ENCODE results near the gene GMDS. TPM values are rescaled to one million over a fixed set of nuclear protein-coding genes. Genes with fewer than 3 reads are reported as not detected.

The GMDS gene
- total and polyA plus RNA-seq, 2 donors (not counting 1 experiment from before 2014, with no cell fraction given) = 11.5 to 16.4 TPM

DNA sequence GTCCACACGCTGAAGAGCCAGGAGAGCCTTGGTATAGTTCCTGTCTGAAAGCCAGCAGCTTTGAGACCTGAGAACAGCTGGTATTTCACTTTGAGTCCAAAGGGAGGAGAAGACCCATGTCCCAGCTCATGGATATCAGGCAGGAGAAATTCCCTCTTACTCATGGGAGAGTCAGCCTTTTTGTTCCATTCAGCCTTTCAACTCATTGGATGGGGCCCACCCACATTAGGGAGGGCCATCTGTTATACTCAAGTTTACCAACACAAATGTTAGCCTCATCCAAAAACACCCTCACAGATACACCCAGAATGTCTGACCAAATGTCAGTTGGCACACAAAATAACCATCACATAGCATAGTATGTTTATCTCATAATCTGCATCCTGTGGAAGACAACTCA, 80.1 kb downstream of the GMDS start:
- H3K9ac ChIP-seq (ENCODE audit: low read length) = no peak overlapping the region
- intact Hi-C loops (cut with micrococcal nuclease) = no loop called here
- 92% methylated on average over 1 of the region's 1 CpG for WGBS (ENCODE audit: insufficient coverage)
- H3K4me2 ChIP-seq (replicated peaks; ENCODE audit: low read depth, low read length, poor library complexity, severe bottlenecking) = no peak overlapping the region
- H3K79me2 ChIP-seq (ENCODE audit: control insufficient read depth, insufficient read depth, low read length) = peaks cover 13% of the 10 kb centered on the region
- H3K9me3 ChIP-seq (ENCODE audit: control extremely low read depth in 1 of 3, control insufficient read depth in 2 of 3, insufficient read depth in 1 of 3, low read length in 2 of 3) = peaks cover 0 to 10% (median 1%) of the 10 kb centered on the region in 3 donors
- Mint-ChIP-seq H3K27me3 (no peaks in the 10 kb centered on the region), H3K27ac (no peak overlapping the region), H3K9me3 (ENCODE audit: insufficient read depth) (peaks cover 2% of the 10 kb centered on the region), H3K4me3 (no peak overlapping the region), H3K4me1 (peaks cover 25% of the 10 kb centered on the region)
- H3K36me3 ChIP-seq (replicated peaks in 1 of 2; ENCODE audit: control extremely low read depth in 1 of 2, control insufficient read depth in 1 of 2, extremely low read depth in 1 of 2, insufficient read depth in 2 of 2, low read length in 1 of 2) = no peaks in the 10 kb centered on the region
- ChIA-PET POLR2A (no interaction called here), CTCF (no interaction called here)
- H4K20me1 ChIP-seq (ENCODE audit: control insufficient read depth, insufficient read depth, low read length, poor library complexity, severe bottlenecking) = peaks cover 7% of the 10 kb centered on the region
- ATAC-seq (ENCODE audit: low read depth) = no peak
- H3K4me3 ChIP-seq (ENCODE audit: control extremely low read depth in 1 of 5, extremely low read depth in 1 of 5, insufficient read depth in 1 of 5, low read depth in 2 of 5, low read length in 4 of 5) = no peak overlapping the region
- H3K27ac ChIP-seq (ENCODE audit: low read length in 2 of 2) = no peak overlapping the region
- H2AFZ ChIP-seq (ENCODE audit: insufficient read depth, low read depth, low read length, poor library complexity, severe bottlenecking) = no peak overlapping the region
- DNase-seq = no peak
- peaks cover 11 to 19% of the 10 kb centered on the region in 2 donors for H3K4me1 ChIP-seq (ENCODE audit: control insufficient read depth in 2 of 2, insufficient read depth in 2 of 2, low read length in 2 of 2)
- no peak for TF ChIP-seq EZH2 (IDR thresholded peaks at IDR 0.05; ENCODE audit: borderline replicate concordance, insufficient read depth, low read depth, low read length, poor library complexity, severe bottlenecking)
- TF ChIP-seq, protein P1, sequence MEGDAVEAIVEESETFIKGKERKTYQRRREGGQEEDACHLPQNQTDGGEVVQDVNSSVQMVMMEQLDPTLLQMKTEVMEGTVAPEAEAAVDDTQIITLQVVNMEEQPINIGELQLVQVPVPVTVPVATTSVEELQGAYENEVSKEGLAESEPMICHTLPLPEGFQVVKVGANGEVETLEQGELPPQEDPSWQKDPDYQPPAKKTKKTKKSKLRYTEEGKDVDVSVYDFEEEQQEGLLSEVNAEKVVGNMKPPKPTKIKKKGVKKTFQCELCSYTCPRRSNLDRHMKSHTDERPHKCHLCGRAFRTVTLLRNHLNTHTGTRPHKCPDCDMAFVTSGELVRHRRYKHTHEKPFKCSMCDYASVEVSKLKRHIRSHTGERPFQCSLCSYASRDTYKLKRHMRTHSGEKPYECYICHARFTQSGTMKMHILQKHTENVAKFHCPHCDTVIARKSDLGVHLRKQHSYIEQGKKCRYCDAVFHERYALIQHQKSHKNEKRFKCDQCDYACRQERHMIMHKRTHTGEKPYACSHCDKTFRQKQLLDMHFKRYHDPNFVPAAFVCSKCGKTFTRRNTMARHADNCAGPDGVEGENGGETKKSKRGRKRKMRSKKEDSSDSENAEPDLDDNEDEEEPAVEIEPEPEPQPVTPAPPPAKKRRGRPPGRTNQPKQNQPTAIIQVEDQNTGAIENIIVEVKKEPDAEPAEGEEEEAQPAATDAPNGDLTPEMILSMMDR (IDR thresholded peaks at IDR 0.05) = no peak
- H3K27me3 ChIP-seq (replicated peaks in 1 of 4; ENCODE audit: control extremely low read depth in 1 of 4, control insufficient read depth in 3 of 4, insufficient read depth in 4 of 4, low read length in 3 of 4) = no peaks in the 10 kb centered on the region

DNA sequence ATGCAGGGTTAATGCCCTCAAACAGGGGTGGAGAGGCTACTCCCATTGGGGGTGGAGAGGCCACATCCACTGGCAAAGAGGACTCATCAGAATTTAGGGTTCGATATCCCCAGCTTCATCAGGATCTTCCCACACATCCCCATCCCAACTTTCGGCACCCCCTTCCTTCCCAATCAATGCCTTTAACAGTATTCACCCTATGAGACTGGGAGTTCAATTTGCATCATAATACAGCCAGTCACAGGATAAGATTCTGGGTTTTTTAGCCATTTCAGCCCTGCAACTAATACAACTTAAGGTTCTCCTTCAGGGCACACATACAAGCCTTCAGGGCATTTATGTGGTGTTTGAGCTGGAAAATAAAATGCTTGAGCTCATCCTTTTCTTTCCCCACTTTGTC, 80.9 kb downstream of the GMDS start:
- H3K27ac ChIP-seq (ENCODE audit: low read length in 2 of 2) = no peak overlapping the region
- DNase-seq (no peak), ATAC-seq (ENCODE audit: low read depth) (no peak)
- H3K9me3 Mint-ChIP-seq (ENCODE audit: insufficient read depth) = peaks cover 2% of the 10 kb centered on the region
- H3K9me3 ChIP-seq (ENCODE audit: control extremely low read depth in 1 of 3, control insufficient read depth in 2 of 3, insufficient read depth in 1 of 3, low read length in 2 of 3) = peaks cover 0 to 10% (median 1%) of the 10 kb centered on the region in 3 donors
- no peak overlapping the region for H3K9ac ChIP-seq (ENCODE audit: low read length)
- H3K4me3 ChIP-seq (ENCODE audit: control extremely low read depth in 1 of 5, extremely low read depth in 1 of 5, insufficient read depth in 1 of 5, low read depth in 2 of 5, low read length in 4 of 5) = no peak overlapping the region
- no peaks in the 10 kb centered on the region for H3K27me3 Mint-ChIP-seq
- POLR2A ChIA-PET = no interaction called here
- H3K79me2 ChIP-seq (ENCODE audit: control insufficient read depth, insufficient read depth, low read length) = peaks cover 13% of the 10 kb centered on the region
- no peaks in the 10 kb centered on the region for H3K36me3 ChIP-seq (replicated peaks in 1 of 2; ENCODE audit: control extremely low read depth in 1 of 2, control insufficient read depth in 1 of 2, extremely low read depth in 1 of 2, insufficient read depth in 2 of 2, low read length in 1 of 2)
- H3K27me3 ChIP-seq (replicated peaks in 1 of 4; ENCODE audit: control extremely low read depth in 1 of 4, control insufficient read depth in 3 of 4, insufficient read depth in 4 of 4, low read length in 3 of 4) = no peaks in the 10 kb centered on the region
- no peak for TF ChIP-seq EZH2 (IDR thresholded peaks at IDR 0.05; ENCODE audit: borderline replicate concordance, insufficient read depth, low read depth, low read length, poor library complexity, severe bottlenecking)
- TF ChIP-seq, protein P1 (IDR thresholded peaks at IDR 0.05) = no peak
- peaks cover 25% of the 10 kb centered on the region for H3K4me1 Mint-ChIP-seq
- H3K4me3 Mint-ChIP-seq = no peak overlapping the region
- intact Hi-C loops (cut with micrococcal nuclease) = no loop called here
- H3K27ac Mint-ChIP-seq = no peak overlapping the region
- H3K4me2 ChIP-seq (replicated peaks; ENCODE audit: low read depth, low read length, poor library complexity, severe bottlenecking) = no peak overlapping the region
- 100% methylated on average over 2 of the region's 2 CpGs for WGBS (ENCODE audit: insufficient coverage)
- no peak overlapping the region for H2AFZ ChIP-seq (ENCODE audit: insufficient read depth, low read depth, low read length, poor library complexity, severe bottlenecking)
- H4K20me1 ChIP-seq (ENCODE audit: control insufficient read depth, insufficient read depth, low read length, poor library complexity, severe bottlenecking) = peaks cover 7% of the 10 kb centered on the region
- CTCF ChIA-PET = no interaction called here
- H3K4me1 ChIP-seq (ENCODE audit: control insufficient read depth in 2 of 2, insufficient read depth in 2 of 2, low read length in 2 of 2) = peaks cover 11 to 19% of the 10 kb centered on the region in 2 donors
